HFFc6 (cell line): ENCODE data around the gene LASP1. TPM values are rescaled to one million over a fixed set of nuclear protein-coding genes. Genes with fewer than 3 reads are reported as not detected.
A peak's percentile ranks its signal among the peaks of the same experiment; 100 is the strongest.
"Not testable (repeated sequence)": the region's sequence is repeated elsewhere in the genome, so short reads cannot be mapped to it uniquely, and the experiment has no call there.

Experiments used
- DNase-seq: peaks from one replicate; pipeline ENCODE4 v3.0.0-alpha.2; 2018
- H3K27ac Mint-ChIP-seq: 2 replicates; pipeline ENCODE4 v1.8.0; 2020; ENCODE audit warnings: mild to moderate bottlenecking, mixed read lengths
- H3K27me3 Mint-ChIP-seq: 2 replicates; pipeline ENCODE4 v1.8.0; 2021; ENCODE audit warnings: mild to moderate bottlenecking, moderate library complexity, mixed read lengths; ENCODE audit not compliant: insufficient read depth
- H3K36me3 Mint-ChIP-seq: 2 replicates; pipeline ENCODE4 v1.8.0; 2021; ENCODE audit warnings: low read depth, mixed read lengths
- H3K4me1 Mint-ChIP-seq: 2 replicates; pipeline ENCODE4 v1.8.0; 2020; ENCODE audit warnings: low read depth, mixed read lengths
- H3K4me3 Mint-ChIP-seq: 2 replicates; pipeline ENCODE4 v1.8.0; 2020; ENCODE audit warnings: mild to moderate bottlenecking, moderate library complexity, mixed read lengths
- H3K9me3 Mint-ChIP-seq: 2 replicates; pipeline ENCODE4 v1.8.0; 2020; ENCODE audit warnings: mild to moderate bottlenecking, mixed read lengths
- CTCF ChIP-seq: fragments of 200-600 bp; sonication (generic); IDR thresholded peaks from 2 replicates; pipeline ENCODE4 v1.5.0; 2021; ENCODE audit warnings: antibody characterized with exemption, mild to moderate bottlenecking
- total RNA-seq, 6 experiments: library from RNA; stranded (reverse); fragmentation: NEBNext Ultra II Directional; extraction: Animal tissue kit (Norgen Biotek cat#: 25700); gene quantifications; 2 replicates in 1 of 6; 3 replicates in 5 of 6; pipeline ENCODE4 v1.2.3, GENCODE V29; 2021

LASP1 gene
- total RNA-seq, 6 experiments from 2014 or later = 428 to 517 (median 484) TPM

DNA sequence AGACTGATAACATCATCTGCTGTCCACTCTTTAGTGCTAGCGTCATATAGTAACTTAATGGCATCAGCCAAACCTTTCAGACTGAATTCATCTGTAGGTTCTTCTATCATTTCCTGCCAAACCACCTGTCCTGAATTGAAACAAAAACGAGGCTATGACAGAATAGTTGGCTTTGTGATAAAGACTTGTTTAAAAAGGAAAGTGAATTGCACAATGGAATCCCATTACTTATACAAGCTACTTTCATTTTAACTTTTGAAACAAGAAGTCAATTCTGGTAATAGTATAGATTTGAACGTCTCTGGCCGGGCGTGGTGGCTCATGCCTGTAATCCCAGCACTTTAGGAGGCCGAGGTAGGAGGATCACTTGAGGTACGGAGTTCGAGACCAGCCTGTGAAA lies 73.7 kb downstream of the LASP1 start:
- H3K4me3 Mint-ChIP-seq = no peak overlapping the region
- no peak for DNase-seq
- H3K9me3 Mint-ChIP-seq = no peaks in the 10 kb centered on the region
- no peak for TF ChIP-seq CTCF
- peaks cover 9% of the 10 kb centered on the region for H3K4me1 Mint-ChIP-seq
- H3K36me3 Mint-ChIP-seq = no peaks in the 10 kb centered on the region
- no peak overlapping the region for H3K27ac Mint-ChIP-seq
- no peaks in the 10 kb centered on the region for H3K27me3 Mint-ChIP-seq

GRCh38 chr17:38947189-38947588 lies 77.3 kb downstream of the LASP1 start:
- H3K27me3 Mint-ChIP-seq = no peaks in the 10 kb centered on the region
- H3K27ac Mint-ChIP-seq = no peak overlapping the region
- no peak for DNase-seq
- H3K4me3 Mint-ChIP-seq = no peak overlapping the region
- H3K4me1 Mint-ChIP-seq = peaks cover 9% of the 10 kb centered on the region
- H3K36me3 Mint-ChIP-seq = no peaks in the 10 kb centered on the region
- TF ChIP-seq CTCF = no peak
- no peaks in the 10 kb centered on the region for H3K9me3 Mint-ChIP-seq

DNA sequence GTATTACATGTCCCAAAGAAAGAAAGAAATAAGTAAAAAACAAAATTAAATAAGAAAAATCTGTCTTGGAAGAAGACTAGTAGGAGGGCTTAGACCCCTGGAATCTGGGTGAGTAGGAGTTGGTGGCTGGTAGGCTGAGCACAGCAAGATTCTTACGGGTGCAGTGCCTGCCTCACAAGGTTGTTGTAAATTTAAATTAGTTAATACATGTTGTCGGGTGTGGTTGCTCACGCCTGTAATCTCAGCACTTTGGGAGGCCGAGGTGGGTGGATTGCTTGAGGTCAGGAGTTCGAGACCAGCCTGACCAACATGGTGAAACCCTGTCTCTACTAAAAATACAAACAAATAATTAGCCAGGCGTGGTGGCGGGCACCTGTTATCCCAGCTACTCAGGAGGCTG lies 83.9 kb downstream of the LASP1 start:
- H3K4me3 Mint-ChIP-seq, DNase-seq, H3K36me3 Mint-ChIP-seq, H3K27me3 Mint-ChIP-seq, H3K27ac Mint-ChIP-seq, H3K9me3 Mint-ChIP-seq: not testable (repeated sequence)
- H3K4me1 Mint-ChIP-seq = peaks cover 17% of the 10 kb centered on the region

- no peaks in the 10 kb centered on the region for H3K27me3 Mint-ChIP-seq
- no peak for TF ChIP-seq CTCF
- no peaks in the 10 kb centered on the region for H3K9me3 Mint-ChIP-seq
- peak overlapping the region; percentile 46 for H3K4me3 Mint-ChIP-seq
- no peaks in the 10 kb centered on the region for H3K36me3 Mint-ChIP-seq
- H3K4me1 Mint-ChIP-seq = peaks cover 35% of the 10 kb centered on the region
- DNase-seq = peak; percentile 11
- H3K27ac Mint-ChIP-seq = peak overlapping the region; percentile 83
Observed at GRCh38 chr17:38958326-38958725, 88.5 kb downstream of the LASP1 start.

- Mint-ChIP-seq H3K9me3 (no peaks in the 10 kb centered on the region), H3K36me3 (no peaks in the 10 kb centered on the region), H3K27ac (peak overlapping the region; percentile 66), H3K4me1 (peaks cover 35% of the 10 kb centered on the region), H3K4me3 (peak overlapping the region; percentile 30; the same call in 1 of the 2 replicates), H3K27me3 (peaks cover 2% of the 10 kb centered on the region; the same call in 1 of the 2 replicates)
- no peak for TF ChIP-seq CTCF
- peak; percentile 52 for DNase-seq
Observed at GRCh38 chr17:38958756-38959155, 88.9 kb downstream of the LASP1 start.

GRCh38 chr17:38959508-38959907 lies 89.7 kb downstream of the LASP1 start:
- Mint-ChIP-seq H3K27me3 (peaks cover 2% of the 10 kb centered on the region; the same call in 1 of the 2 replicates), H3K36me3 (no peaks in the 10 kb centered on the region), H3K9me3 (no peaks in the 10 kb centered on the region), H3K4me1 (peaks cover 35% of the 10 kb centered on the region), H3K27ac (no peak overlapping the region), H3K4me3 (no peak overlapping the region)
- DNase-seq = no peak
- no peak for TF ChIP-seq CTCF
